GM21367 (cell line): ENCODE data around the gene SP110.
A peak's percentile ranks its signal among the peaks of the same experiment; 100 is the strongest.
"Not testable (repeated sequence)": the region's sequence is repeated elsewhere in the genome, so short reads cannot be mapped to it uniquely, and the experiment has no call there.

Experiments used
- ATAC-seq: cut with Tn5 transposase; IDR thresholded peaks from one replicate; pipeline ENCODE4 v1.9.1; 2021; ENCODE audit not compliant: unreplicated experiment

SP110 gene

GRCh38 chr2:230129343-230129742 lies 90.4 kb downstream of the SP110 start:
- ATAC-seq: no peak

- ATAC-seq: no peak
Measured at GRCh38 chr2:230128623-230129342, 91.0 kb downstream of the SP110 start.

- no peak for ATAC-seq
Measured at GRCh38 chr2:230127195-230127594, 92.6 kb downstream of the SP110 start.

DNA sequence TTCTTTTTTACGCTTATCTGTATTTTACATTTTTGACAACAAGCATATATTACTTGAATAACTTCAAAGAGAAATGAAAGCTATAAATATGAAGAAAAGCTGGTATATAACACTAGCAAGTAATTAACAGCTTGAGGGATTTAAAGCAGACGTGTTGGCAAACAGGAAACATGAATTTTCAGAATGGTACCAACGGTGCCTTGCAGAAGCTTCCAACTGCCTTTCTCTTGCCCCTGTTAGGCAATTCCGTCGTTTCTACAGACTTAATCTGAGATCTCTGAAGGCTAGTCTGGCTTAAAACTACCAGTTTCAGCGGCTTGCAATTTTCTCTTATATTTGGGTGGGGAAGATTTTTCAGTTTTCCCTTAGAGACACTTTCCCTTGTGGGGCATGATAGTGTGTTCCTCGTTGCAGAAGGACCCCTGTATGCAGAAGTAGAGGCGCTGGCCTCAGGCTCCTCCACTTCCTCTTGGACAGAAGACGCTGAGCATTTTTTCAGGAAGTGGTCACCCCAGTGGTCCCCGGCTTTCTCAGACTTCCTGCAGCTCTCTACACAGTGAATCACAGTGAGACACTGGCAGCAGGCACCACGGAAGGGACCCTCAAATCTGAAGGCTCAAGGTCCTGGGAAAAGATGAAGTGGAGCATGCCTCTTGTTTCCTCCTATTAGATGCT lies 94.9 kb downstream of the SP110 start:
- ATAC-seq: peak; percentile 67

GRCh38 chr2:230124235-230124634 lies 95.5 kb downstream of the SP110 start:
- ATAC-seq: no peak

- not testable (repeated sequence) for ATAC-seq
Measured at GRCh38 chr2:230120376-230120775, 99.4 kb downstream of the SP110 start.

DNA sequence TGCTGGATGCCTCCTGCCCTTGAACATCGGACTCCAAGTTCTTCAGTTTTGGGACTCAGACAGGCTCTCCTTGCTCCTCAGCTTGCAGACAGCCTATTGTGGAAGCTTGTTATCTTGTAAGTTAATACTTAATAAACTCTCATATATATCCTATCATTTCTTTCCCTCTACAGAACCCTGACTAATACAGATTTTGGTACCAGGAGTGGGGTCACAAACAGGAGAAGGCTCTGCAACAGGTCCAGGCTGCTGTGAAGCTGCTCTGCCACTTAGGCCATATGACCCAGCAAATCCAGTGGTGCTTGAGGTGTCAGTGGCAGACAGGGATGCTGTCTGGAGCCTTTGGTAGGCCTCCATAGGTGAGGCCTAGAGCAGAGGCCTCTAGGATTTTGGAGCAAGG lies 100.0 kb downstream of the SP110 start:
- not testable (repeated sequence) for ATAC-seq
